Vagina (tissue), 2 donors: ENCODE data around the gene ADRM1. TPM values are rescaled to one million over a fixed set of nuclear protein-coding genes. Genes with fewer than 3 reads are reported as not detected.
A peak's percentile ranks its signal among the peaks of the same experiment; 100 is the strongest.

Experiments
- DNase-seq, 2 donors: peaks; one replicate each; pipeline ENCODE4 v3.0.0-alpha.2; 2017; ENCODE audit errors: extremely low spot score in 2 of 2
- H3K27ac ChIP-seq: fragments of 200-600 bp; sonication (generic); one replicate; pipeline ENCODE4 v1.5.1; 2019
- H3K27me3 ChIP-seq: fragments of 200-600 bp; sonication (generic); one replicate; pipeline ENCODE4 v1.5.1; 2019
- H3K36me3 ChIP-seq, 2 donors: fragments of 200-600 bp; sonication (generic); one replicate each; pipeline ENCODE4 v1.5.1; 2017 to 2019
- H3K4me1 ChIP-seq: fragments of 200-600 bp; sonication (generic); one replicate; pipeline ENCODE4 v1.5.1; 2019
- H3K4me3 ChIP-seq, 2 donors: fragments of 200-600 bp; sonication (generic); 1 replicate in 1 of 2; 2 replicates in 1 of 2; pipeline ENCODE4 v1.5.1; 2016 to 2019
- H3K9me3 ChIP-seq: fragments of 200-600 bp; sonication (generic); one replicate; pipeline ENCODE4 v1.5.1; 2019
- POLR2A ChIP-seq, 2 donors: fragments of 450-650 bp; IDR thresholded peaks; one replicate each; pipeline ENCODE4 v1.6.1; 2017; ENCODE audit warnings: antibody characterized with exemption in 2 of 2, mild to moderate bottlenecking in 2 of 2, moderate library complexity in 2 of 2
- POLR2AphosphoS5 ChIP-seq, 2 donors: sonication (generic); formaldehyde crosslinking; IDR thresholded peaks; one replicate each; pipeline ENCODE4 v1.9.0; 2017; ENCODE audit warnings: antibody characterized with exemption in 2 of 2, mild to moderate bottlenecking in 2 of 2, low read depth in 1 of 2; ENCODE audit not compliant: insufficient read depth in 1 of 2
- intact Hi-C: fragments of 100-400 bp; cut with DNase I; formaldehyde crosslinking; loops from one replicate; pipeline ENCODE4 v1.15.1; 2023
- total RNA-seq: library from RNA; depleted of rRNA; stranded (reverse); fragments of >200 nt; gene quantifications from one replicate; pipeline ENCODE4 v1.2.3, GENCODE V29; 2016
- TF ChIP-seq, protein P1 (sequence below), 3 experiments: fragments of 450-650 bp in 2 of 3; fragments of 200-600 bp in 1 of 3; sonication (generic) in 1 of 3; IDR thresholded peaks; one replicate each; pipeline ENCODE4 v1.5.1; 2017 to 2019; ENCODE audit warnings: antibody characterized with exemption in 3 of 3, mild to moderate bottlenecking in 2 of 3, moderate library complexity in 2 of 3

Gene ADRM1
- total RNA-seq, 1 donor from 2014 or later: 110 TPM

DNA sequence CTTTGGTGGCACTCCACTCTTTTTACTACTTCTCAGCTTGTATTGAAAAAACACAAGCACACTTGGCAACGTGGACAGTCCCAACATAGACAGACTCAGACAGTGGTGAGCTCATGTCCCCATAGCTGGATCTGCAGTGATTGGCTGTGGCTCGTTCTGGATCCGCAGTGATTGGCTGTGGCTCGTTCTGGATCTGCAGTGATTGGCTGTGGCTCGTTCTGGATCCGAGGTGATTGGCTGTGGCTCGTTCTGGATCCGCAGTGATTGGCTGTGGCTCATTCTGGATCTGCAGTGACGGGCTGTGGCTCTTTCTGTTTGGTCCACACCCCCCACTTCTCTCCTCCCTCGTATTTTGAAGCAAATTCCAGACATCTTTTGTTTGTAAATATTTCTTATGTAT lies 36.5 kb upstream of the ADRM1 start:
- intact Hi-C loops: no loop called here
- H3K9me3 ChIP-seq: no peaks in the 10 kb centered on the region
- no peak for DNase-seq
- peaks cover 8% of the 10 kb centered on the region for H3K4me1 ChIP-seq
- H3K4me3 ChIP-seq: no peak overlapping the region
- peaks cover 0 to 63% of the 10 kb centered on the region in 2 donors for H3K36me3 ChIP-seq
- H3K27ac ChIP-seq: no peak overlapping the region
- H3K27me3 ChIP-seq: no peaks in the 10 kb centered on the region
- TF ChIP-seq, protein P1, sequence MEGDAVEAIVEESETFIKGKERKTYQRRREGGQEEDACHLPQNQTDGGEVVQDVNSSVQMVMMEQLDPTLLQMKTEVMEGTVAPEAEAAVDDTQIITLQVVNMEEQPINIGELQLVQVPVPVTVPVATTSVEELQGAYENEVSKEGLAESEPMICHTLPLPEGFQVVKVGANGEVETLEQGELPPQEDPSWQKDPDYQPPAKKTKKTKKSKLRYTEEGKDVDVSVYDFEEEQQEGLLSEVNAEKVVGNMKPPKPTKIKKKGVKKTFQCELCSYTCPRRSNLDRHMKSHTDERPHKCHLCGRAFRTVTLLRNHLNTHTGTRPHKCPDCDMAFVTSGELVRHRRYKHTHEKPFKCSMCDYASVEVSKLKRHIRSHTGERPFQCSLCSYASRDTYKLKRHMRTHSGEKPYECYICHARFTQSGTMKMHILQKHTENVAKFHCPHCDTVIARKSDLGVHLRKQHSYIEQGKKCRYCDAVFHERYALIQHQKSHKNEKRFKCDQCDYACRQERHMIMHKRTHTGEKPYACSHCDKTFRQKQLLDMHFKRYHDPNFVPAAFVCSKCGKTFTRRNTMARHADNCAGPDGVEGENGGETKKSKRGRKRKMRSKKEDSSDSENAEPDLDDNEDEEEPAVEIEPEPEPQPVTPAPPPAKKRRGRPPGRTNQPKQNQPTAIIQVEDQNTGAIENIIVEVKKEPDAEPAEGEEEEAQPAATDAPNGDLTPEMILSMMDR (IDR thresholded peaks at IDR 0.05): no peak
- TF ChIP-seq POLR2AphosphoS5 (IDR thresholded peaks at IDR 0.05; ENCODE audit: insufficient read depth in 1 of 2, low read depth in 1 of 2): no peak
- no peak for TF ChIP-seq POLR2A (IDR thresholded peaks at IDR 0.05)

DNA sequence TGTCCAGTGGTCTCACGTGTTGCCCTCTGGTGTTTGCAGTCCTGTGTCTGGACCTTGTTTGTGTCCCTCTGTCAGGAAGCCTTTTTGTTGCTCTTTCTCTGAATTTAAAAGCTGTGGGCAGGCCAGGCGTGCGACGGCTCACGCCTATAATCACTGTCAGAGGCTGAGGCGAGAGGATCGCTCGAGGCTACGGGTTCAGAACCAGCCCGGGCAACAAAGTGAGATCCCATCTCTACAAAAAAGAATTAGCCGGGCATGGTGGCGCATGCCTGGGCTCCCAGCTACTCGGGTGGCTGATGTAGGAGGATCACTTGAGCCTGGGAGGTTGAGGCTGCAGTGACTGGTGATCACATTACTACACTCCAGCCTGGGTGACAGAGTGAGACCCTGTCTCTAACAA lies 35.9 kb upstream of the ADRM1 start:
- DNase-seq: no peak

DNA sequence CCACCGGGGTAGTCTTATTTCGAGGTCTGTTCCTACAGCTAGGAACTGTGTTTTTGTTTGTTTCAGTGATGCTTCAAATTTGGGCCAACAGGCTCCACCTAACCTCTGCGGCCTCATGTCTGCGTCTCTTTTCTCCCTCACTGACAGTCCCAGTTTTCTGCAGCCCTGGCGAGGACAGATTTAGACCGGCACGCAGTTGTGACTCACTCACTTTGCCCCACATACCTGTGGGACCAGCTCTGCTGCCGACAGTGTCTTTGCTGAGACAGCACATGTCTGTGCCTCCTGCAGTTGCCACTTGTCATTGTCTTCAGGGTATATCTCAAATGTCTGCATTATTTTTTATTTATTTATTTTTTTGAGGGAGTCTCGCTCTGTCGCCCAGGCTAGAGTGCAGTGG lies 35.3 kb upstream of the ADRM1 start:
- Histone ChIP-seq H3K36me3 (peaks cover 0 to 60% of the 10 kb centered on the region in 2 donors), H3K4me3 (no peak overlapping the region), H3K27ac (no peak overlapping the region), H3K9me3 (no peaks in the 10 kb centered on the region), H3K27me3 (no peaks in the 10 kb centered on the region), H3K4me1 (peaks cover 8% of the 10 kb centered on the region)
- intact Hi-C loops: no loop called here
- TF ChIP-seq, protein P1 (IDR thresholded peaks at IDR 0.05): no peak
- peak in 1 of 2 donors; percentile 46 for TF ChIP-seq POLR2AphosphoS5 (IDR thresholded peaks at IDR 0.05; ENCODE audit: insufficient read depth in 1 of 2, low read depth in 1 of 2)
- no peak for TF ChIP-seq POLR2A (IDR thresholded peaks at IDR 0.05)
- DNase-seq: no peak

More for the DNA sequence above, 35.9 kb upstream of the ADRM1 start:
- intact Hi-C loops: no loop called here
- Histone ChIP-seq H3K36me3 (peaks cover 0 to 60% of the 10 kb centered on the region in 2 donors), H3K9me3 (no peaks in the 10 kb centered on the region), H3K4me1 (peaks cover 8% of the 10 kb centered on the region), H3K4me3 (no peak overlapping the region), H3K27ac (no peak overlapping the region), H3K27me3 (no peaks in the 10 kb centered on the region)
- no peak for TF ChIP-seq POLR2A (IDR thresholded peaks at IDR 0.05)
- TF ChIP-seq POLR2AphosphoS5 (IDR thresholded peaks at IDR 0.05; ENCODE audit: insufficient read depth in 1 of 2, low read depth in 1 of 2): no peak
- TF ChIP-seq, protein P1 (IDR thresholded peaks at IDR 0.05): no peak

DNA sequence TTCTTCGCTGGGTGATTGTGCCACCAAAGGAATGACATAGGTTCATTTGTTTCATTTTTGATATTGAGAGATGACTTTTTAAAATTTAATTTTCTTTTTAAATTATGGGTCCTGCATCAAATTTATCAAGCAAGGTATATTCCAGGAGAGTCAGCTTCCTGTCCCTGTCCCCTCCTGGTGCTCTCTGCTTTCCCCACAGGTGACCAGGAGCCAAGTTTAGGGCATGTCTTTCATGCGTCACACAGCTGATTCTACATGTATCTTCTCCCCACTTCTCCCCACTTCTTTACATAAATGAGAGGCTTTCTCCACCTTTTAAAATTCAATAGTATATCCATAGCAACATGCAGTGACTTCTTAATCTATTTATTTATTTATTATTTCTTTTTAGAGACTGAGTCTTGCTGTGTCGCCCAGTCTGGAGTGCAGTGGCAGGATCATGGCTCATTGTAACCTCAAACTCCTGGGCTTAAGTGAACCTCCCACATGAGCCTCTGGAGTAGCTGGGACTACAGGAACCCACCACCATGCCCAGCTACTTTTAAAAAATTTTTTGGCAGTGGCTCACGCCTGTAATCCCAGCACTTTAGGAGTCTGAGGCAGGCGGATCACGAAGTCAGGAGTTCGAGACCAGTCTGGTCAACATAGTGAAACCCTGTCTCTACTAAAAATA lies 34.4 kb upstream of the ADRM1 start:
- TF ChIP-seq, protein P1 (IDR thresholded peaks at IDR 0.05): no peak
- no peaks in the 10 kb centered on the region for H3K27me3 ChIP-seq
- intact Hi-C loops: no loop called here
- H3K27ac ChIP-seq: no peak overlapping the region
- H3K36me3 ChIP-seq: peaks cover 0 to 60% of the 10 kb centered on the region in 2 donors
- no peak overlapping the region for H3K4me3 ChIP-seq
- no peak for DNase-seq
- peaks cover 8% of the 10 kb centered on the region for H3K4me1 ChIP-seq
- H3K9me3 ChIP-seq: no peaks in the 10 kb centered on the region

DNA sequence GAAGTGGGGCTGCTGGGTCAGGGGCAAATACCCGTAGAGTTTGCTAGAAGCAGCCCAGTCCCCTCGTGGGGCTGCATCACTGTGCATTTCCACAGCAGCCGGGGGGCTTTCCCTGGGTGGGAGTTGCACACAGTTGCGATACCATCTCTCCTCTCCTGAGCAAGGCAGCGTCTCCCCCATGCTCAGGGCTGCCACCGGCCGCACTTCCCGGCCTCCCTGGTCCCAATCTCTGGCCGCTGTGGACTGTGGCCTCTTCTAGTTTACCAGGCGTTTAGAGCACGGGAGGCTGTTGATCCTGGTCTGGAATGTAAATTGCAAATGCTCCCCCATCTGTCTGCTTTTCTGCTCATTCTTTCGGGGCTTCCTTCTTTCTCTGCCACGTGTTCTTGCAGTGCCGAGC lies 33.4 kb upstream of the ADRM1 start:
- no peak overlapping the region for H3K4me3 ChIP-seq
- no peaks in the 10 kb centered on the region for H3K27me3 ChIP-seq
- peaks cover 0 to 61% of the 10 kb centered on the region in 2 donors for H3K36me3 ChIP-seq
- intact Hi-C loops: no loop called here
- no peak for DNase-seq
- H3K4me1 ChIP-seq: peaks cover 8% of the 10 kb centered on the region
- no peaks in the 10 kb centered on the region for H3K9me3 ChIP-seq
- no peak overlapping the region for H3K27ac ChIP-seq
- TF ChIP-seq POLR2A (IDR thresholded peaks at IDR 0.05) (no peak), POLR2AphosphoS5 (IDR thresholded peaks at IDR 0.05; ENCODE audit: insufficient read depth in 1 of 2, low read depth in 1 of 2) (no peak)
- TF ChIP-seq, protein P1 (IDR thresholded peaks at IDR 0.05): no peak
